ENCODE data around the gene SFMBT2. TPM values are rescaled to one million over a fixed set of nuclear protein-coding genes. Genes with fewer than 3 reads are reported as not detected.

SFMBT2 gene
- total and polyA plus RNA-seq, 2 of the 4 experiments (the other 2 are of a cell fraction): 0.70 to 1.3 TPM

- no peak overlapping the region for H3K4me2 ChIP-seq (ENCODE audit: low read depth, low read length)
- no peak overlapping the region for H4K5ac ChIP-seq (ENCODE audit: low read depth, low read length)
- in situ Hi-C loops (cut with MboI; ENCODE audit: low sequenced_read_pairs) (no loop called here), dilution Hi-C loops (cut with HindIII; ENCODE audit: low sequenced_read_pairs, unreplicated experiment) (no loop called here), intact Hi-C loops (cut with micrococcal nuclease) (loop anchor here (5.0 to 10.0 kb wide), 2 partner anchors 298 to 1715 kb away; partner anchors contain the start of gene TUBAL3)
- no peak for TF ChIP-seq MAZ (IDR thresholded peaks at IDR 0.05; ENCODE audit: borderline replicate concordance, low read depth, low read length)
- TF ChIP-seq NFE2L2 (IDR thresholded peaks at IDR 0.05; ENCODE audit: low read depth, low read length): no peak
- TF ChIP-seq POLR2A (IDR thresholded peaks at IDR 0.05; ENCODE audit: low read depth, low read length): no peak
- TF ChIP-seq BHLHE40 (IDR thresholded peaks at IDR 0.05; ENCODE audit: low read depth, low read length): no peak
- TF ChIP-seq, protein P1, sequence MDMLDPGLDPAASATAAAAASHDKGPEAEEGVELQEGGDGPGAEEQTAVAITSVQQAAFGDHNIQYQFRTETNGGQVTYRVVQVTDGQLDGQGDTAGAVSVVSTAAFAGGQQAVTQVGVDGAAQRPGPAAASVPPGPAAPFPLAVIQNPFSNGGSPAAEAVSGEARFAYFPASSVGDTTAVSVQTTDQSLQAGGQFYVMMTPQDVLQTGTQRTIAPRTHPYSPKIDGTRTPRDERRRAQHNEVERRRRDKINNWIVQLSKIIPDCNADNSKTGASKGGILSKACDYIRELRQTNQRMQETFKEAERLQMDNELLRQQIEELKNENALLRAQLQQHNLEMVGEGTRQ (IDR thresholded peaks at IDR 0.05; ENCODE audit: low read depth, low read length): no peak
- no peak for TF ChIP-seq FOS (IDR thresholded peaks at IDR 0.05; ENCODE audit: low read depth, low read length)
- no peak for TF ChIP-seq CHD1 (IDR thresholded peaks at IDR 0.05; ENCODE audit: low read depth, low read length)
- no peak for TF ChIP-seq RFX5 (IDR thresholded peaks at IDR 0.05; ENCODE audit: low read depth, low read length)
- TF ChIP-seq RAD21 (IDR thresholded peaks at IDR 0.05; ENCODE audit: low read length): no peak
- no peak for TF ChIP-seq SMC3 (IDR thresholded peaks at IDR 0.05; ENCODE audit: low read depth, low read length)
- TF ChIP-seq, protein P2, sequence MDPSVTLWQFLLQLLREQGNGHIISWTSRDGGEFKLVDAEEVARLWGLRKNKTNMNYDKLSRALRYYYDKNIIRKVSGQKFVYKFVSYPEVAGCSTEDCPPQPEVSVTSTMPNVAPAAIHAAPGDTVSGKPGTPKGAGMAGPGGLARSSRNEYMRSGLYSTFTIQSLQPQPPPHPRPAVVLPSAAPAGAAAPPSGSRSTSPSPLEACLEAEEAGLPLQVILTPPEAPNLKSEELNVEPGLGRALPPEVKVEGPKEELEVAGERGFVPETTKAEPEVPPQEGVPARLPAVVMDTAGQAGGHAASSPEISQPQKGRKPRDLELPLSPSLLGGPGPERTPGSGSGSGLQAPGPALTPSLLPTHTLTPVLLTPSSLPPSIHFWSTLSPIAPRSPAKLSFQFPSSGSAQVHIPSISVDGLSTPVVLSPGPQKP (IDR thresholded peaks at IDR 0.05; ENCODE audit: borderline replicate concordance, low read depth, low read length): no peak
- no peak for TF ChIP-seq MXI1 (IDR thresholded peaks at IDR 0.05; ENCODE audit: borderline replicate concordance, low read depth, low read length)
- TF ChIP-seq MAFK (IDR thresholded peaks at IDR 0.05; ENCODE audit: low read depth, low read length): no peak
- H4K91ac ChIP-seq (ENCODE audit: insufficient read depth, low read depth, low read length): no peak overlapping the region
- no peak overlapping the region for H2BK5ac ChIP-seq (ENCODE audit: low read depth, low read length, poor library complexity, severe bottlenecking)
- H3K79me1 ChIP-seq (ENCODE audit: low read depth in 1 of 2, low read length in 2 of 2): no peaks in the 10 kb centered on the region
- H2AK5ac ChIP-seq (ENCODE audit: low read depth, low read length): no peak overlapping the region
- H3K14ac ChIP-seq (replicated peaks; ENCODE audit: low read depth, low read length): no peak overlapping the region
- DNase-seq (peak; percentile 35), ATAC-seq (ENCODE audit: low read depth) (no peak)
- H2BK120ac ChIP-seq (ENCODE audit: low read depth, low read length): no peak overlapping the region
- no peak overlapping the region for H3K4me3 ChIP-seq (ENCODE audit: insufficient read depth, low read depth, low read length)
- no peaks in the 10 kb centered on the region for H3K4me1 ChIP-seq (ENCODE audit: control insufficient read depth, insufficient read depth, low read length)
- no peak overlapping the region for H3K9ac ChIP-seq (ENCODE audit: low read depth, low read length)
- H3K18ac ChIP-seq (ENCODE audit: low read depth, low read length): no peak overlapping the region
- no peaks in the 10 kb centered on the region; the same call in 1 of the 2 replicates for H3K27me3 ChIP-seq (ENCODE audit: control insufficient read depth, insufficient read depth, low read length)
- no peaks in the 10 kb centered on the region for H3K9me3 ChIP-seq (ENCODE audit: control insufficient read depth, insufficient read depth, low read length)
- BruUV-seq (replicated peaks): no TSS peak
- H2BK20ac ChIP-seq (ENCODE audit: low read depth, low read length): no peak overlapping the region
- H3K9me1 ChIP-seq (ENCODE audit: insufficient read depth, low read length): no peaks in the 10 kb centered on the region
- H3K4ac ChIP-seq (ENCODE audit: low read depth, low read length): no peak overlapping the region
- H3K23ac ChIP-seq (ENCODE audit: low read depth, low read length): no peak overlapping the region
- WGBS, 2 experiments (ENCODE audit: extremely low coverage in 2 of 2, insufficient read length in 1 of 2): 86% methylated on average over 5 of the region's 14 CpGs; no CpG with 5 or more reads in 1 of the 2 experiments
- no peaks in the 10 kb centered on the region for H3K36me3 ChIP-seq (ENCODE audit: control insufficient read depth, insufficient read depth, low read length)
- no peak overlapping the region for H4K8ac ChIP-seq (ENCODE audit: low read depth in 2 of 2, low read length in 2 of 2)
- no peaks in the 10 kb centered on the region for H4K20me1 ChIP-seq (ENCODE audit: insufficient read depth, low read length)
- no peak overlapping the region for H3K56ac ChIP-seq (ENCODE audit: extremely low read depth, insufficient read depth, low read length)
- no peak overlapping the region for H2BK15ac ChIP-seq (ENCODE audit: low read depth, low read length)
- no peak overlapping the region for H2AFZ ChIP-seq (replicated peaks; ENCODE audit: low read length, poor library complexity)
- H2AK9ac ChIP-seq (replicated peaks; ENCODE audit: low read depth, low read length, poor library complexity): no peak overlapping the region
- no peak overlapping the region for H3K27ac ChIP-seq (ENCODE audit: insufficient read depth, low read length)
- ChIA-PET CTCF (interaction anchor here (0.6 kb wide), 1 partner anchor 291 kb away, joined by 4 read pairs; the partner anchor contains the start of gene SFMBT2), POLR2A (ENCODE audit: unreplicated experiment) (no interaction called here)
Observed at GRCh38 chr10:7119325-7120015, 291.4 kb downstream of the SFMBT2 start.

Measured in IMR-90 (cell line).